A204.1 (cell line): Measurements from ENCODE around the gene ZNF672.
"Not testable (repeated sequence)": the region's sequence is repeated elsewhere in the genome, so short reads cannot be mapped to it uniquely, and the experiment has no call there.

ENCODE experiments used
- FAIRE-seq: peaks from 2 replicates; lab custom pipeline; 2012; peaks lifted over from hg19 to GRCh38; lab: Jason Lieb, UNC

Gene ZNF672

GRCh38 chr1:248837781-248838356 lies at the start of gene ZNF672:
ZNF672 (plus strand) TSS chr1:248838224; CDS start chr1:248847275, 9,051 bp downstream.
- peak; percentile 82 for FAIRE-seq

DNA sequence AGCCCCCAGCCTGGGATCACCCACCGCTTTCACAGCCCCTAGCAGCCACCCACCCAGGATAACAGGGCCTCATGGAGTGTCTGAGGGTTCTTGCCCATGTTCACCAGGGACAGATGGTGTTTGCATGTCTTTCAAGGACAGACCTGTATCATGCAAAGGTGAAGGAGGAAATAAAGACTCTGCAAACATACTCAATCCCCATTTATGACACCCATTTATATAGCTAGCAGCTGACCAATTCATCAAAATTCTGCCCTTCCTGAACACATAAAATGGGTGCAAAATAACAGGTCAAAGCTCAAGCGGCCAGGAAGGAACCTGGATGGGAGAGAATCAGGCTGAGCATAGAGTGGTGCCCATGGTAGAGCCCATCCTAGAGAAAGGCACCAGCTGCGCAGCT lies 49.7 kb upstream of the ZNF672 start:
- FAIRE-seq = no peak

DNA sequence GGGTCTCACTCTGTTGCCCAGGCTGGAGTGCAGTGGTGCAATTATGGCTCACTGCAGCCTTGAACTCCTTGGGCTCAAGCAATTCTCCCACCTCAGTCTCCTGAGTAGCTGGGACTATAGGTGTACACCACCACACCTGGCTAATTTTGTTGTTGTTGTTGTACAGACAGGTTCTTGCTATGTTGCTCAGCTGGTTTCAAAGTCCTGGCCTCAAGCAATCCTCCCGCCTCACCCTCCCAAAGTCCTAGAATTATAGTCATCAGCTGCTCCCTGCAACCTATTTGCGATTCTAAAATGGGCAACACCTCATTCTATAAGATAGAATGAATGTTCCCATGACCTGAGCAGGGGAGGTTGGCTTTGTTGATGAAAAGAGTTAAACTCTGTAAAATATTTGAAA lies 48.7 kb upstream of the ZNF672 start:
- not testable (repeated sequence) for FAIRE-seq

DNA sequence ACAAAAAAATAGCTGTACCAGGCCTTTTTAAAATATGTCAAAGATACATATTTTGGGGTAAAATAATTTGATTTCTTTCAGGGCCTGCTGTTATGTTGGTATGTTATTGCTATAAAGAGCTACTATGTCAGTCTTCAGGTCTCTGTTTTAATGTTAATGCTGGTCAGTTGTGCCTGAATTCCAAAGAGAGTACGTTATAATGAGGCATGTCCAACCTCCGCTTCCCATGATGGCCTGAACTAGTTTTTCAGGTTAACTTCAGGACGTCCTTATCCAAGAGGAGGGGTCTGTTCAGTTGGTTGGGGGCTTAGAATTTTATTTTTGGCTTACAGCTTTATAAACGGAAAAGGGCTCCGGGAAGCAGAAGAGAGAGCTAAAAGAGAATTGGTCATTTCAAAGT lies 47.6 kb upstream of the ZNF672 start:
- no peak for FAIRE-seq

- no peak for FAIRE-seq
These were observed 47.0 kb upstream of the ZNF672 start for GRCh38 chr1:248791010-248791409.

DNA sequence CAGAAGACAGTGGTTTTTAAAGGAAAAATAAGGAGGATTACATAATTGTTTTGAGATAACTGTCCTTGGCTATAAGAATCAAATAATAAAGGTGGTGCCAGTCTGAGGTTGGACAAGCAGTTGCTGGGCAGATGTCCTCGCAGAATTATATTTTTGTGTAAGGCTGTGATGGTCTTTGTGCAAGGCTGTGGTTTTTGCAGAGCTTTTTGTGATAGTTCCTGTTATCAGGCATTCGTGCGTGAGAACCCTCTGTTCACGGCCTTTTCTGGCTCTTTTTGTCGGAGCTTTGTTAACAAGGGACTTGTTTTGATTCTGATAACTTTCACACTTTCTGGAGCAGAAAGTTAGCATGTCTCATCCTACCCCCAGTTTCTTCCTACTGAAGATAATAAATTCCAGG lies 45.7 kb upstream of the ZNF672 start:
- FAIRE-seq = no peak

GRCh38 chr1:248793592-248793991 lies 44.4 kb upstream of the ZNF672 start:
- FAIRE-seq = no peak

DNA sequence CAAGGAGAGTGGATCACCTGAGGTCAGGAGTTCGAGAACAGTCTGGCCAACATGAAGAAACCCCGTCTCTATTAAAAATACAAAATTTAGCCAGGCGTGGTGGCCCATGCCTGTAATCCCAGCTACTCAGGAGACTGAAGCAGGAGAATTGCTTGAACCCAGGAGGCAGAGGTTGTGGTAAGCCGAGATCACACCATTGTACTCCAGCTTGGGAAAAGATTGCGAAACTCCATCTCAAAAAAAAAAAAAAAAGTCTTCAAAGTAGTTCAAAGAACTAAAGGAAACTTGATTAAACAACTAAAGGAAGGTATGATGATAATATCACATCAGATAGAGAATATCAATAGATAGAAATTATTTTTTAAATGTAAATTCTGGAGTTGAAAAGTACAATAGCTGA lies 43.4 kb upstream of the ZNF672 start:
- not testable (repeated sequence) for FAIRE-seq

GRCh38 chr1:248798791-248799190 lies 39.2 kb upstream of the ZNF672 start:
- FAIRE-seq = no peak

DNA sequence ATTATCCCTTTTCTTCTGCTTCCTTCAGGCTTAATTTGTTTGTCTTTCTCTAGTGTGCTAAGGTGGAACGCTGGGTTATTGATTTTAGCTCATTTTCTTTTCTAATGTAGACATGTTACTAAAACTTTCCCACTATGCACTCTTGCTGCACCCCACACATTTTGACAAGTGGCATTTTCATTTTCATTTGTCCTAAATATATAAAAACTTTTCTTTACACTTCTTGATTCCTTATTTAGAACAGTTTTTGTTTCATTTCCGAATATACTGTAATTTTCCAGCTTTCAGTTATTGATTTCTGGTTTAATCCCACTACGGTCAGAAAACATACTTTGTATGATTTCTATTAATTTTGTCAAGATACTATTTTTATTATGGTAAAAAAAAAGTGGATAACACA lies 37.6 kb upstream of the ZNF672 start:
- no peak for FAIRE-seq

DNA sequence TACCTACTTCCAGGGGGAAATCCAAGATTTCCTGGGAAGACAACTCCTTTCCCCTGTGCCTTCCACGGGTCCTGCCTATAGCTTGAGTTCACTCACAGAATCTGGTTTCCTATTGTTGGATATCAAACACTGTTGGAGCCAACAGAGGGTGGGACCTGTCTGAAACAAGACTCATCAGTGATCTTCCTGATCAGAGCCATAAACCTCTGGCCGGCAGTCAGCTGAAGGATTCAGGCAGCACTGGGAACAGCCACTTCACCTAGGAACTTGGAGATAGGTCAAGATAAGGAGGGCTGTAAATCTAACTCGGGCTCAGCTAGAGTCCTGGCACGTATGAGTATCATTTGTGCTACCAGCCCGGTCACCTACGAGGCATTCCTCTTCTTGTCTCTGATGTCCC lies 35.6 kb upstream of the ZNF672 start:
- FAIRE-seq = no peak

DNA sequence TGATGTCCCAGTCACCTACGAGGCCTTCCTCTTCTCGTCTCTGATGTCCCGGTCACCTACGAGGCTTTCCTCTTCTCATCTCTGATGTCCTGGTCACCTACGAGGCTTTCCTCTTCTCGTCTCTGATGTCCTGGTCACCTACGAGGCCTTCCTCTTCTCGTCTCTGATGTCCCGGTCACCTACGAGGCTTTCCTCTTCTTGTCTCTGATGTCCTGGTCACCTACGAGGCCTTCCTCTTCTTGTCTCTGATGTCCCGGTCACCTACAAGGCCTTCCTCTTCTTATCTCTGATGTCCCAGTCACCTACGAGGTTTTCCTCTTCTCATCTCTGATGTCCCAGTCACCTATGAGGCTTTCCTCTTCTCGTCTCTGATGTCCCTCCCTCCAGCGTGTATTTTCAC lies 34.5 kb upstream of the ZNF672 start:
- FAIRE-seq = not testable (repeated sequence)

GRCh38 chr1:248804771-248805681 lies 33.0 kb upstream of the ZNF672 start:
- no peak for FAIRE-seq

DNA sequence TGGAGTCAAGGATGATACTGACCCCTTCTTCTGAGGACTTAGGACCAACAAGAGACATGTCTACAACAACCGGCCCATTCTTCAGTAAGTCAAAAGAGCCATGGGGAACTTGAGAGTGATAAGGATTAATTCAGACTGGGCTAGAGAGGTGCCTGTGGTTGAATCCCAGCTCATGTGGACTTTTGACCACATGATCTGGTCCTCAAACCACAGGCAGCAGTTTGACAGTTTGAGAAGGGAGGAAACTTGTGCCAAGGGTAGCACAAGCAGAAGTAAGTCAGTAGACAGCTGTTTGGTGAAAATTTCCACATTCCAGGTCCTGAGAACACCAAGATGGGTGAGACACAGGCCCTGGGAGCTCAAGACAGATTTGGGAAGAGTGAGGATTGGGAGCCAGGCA lies 32.1 kb upstream of the ZNF672 start:
- no peak for FAIRE-seq

- no peak for FAIRE-seq
These were observed 30.8 kb upstream of the ZNF672 start for GRCh38 chr1:248807067-248807737.

DNA sequence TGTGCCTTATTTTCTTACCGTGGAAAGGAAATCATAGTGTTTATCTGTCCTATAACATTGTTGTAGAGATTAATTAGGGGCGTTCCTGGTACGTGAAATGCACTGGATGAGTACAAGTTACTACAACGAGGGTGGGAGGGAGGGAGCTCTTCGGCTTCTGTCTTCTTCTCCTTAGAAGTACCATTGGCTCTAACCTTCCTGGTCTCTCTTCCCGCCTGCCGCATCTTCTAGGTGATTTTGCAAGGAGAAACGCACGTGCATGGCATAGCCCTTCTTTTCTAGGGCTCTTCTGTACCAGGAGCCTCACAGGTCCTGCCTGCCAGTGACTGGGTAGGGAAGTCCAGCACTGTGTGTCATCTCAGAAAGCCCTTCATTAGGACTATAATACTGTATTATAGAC lies 29.1 kb upstream of the ZNF672 start:
- no peak for FAIRE-seq

DNA sequence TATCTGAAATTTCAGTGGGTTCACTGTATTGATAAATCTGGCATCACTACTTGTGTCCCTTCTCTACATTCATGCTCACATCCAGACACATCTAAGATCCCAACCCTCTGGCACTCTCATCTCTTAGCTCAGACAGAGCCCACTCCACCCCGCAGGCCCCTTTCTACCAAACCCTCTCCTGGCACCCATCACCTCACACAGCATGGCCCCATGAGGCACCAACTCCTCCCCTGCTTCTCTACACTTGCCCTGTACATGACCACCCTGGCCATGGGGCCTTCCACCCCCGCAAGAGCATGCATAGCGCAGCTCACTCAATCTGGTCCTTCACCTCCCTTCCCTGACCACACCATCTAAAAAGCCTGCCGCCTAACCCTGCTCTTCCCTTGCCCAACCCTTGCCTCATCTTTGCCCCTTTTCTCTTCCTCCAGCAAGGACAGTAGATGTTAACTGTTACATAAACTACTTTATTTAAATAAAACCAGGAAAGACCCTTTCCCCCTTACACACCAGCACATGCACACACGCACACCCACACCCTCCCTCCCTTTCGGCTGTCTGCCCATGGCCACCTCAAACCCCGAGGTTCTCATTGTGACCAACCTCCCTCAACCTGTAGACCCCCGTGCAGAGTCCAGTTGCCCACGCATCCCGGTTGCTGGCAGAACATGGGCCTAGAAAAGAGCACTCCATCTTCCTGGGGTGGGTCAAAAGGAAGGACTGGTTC lies 27.9 kb upstream of the ZNF672 start:
- no peak for FAIRE-seq

DNA sequence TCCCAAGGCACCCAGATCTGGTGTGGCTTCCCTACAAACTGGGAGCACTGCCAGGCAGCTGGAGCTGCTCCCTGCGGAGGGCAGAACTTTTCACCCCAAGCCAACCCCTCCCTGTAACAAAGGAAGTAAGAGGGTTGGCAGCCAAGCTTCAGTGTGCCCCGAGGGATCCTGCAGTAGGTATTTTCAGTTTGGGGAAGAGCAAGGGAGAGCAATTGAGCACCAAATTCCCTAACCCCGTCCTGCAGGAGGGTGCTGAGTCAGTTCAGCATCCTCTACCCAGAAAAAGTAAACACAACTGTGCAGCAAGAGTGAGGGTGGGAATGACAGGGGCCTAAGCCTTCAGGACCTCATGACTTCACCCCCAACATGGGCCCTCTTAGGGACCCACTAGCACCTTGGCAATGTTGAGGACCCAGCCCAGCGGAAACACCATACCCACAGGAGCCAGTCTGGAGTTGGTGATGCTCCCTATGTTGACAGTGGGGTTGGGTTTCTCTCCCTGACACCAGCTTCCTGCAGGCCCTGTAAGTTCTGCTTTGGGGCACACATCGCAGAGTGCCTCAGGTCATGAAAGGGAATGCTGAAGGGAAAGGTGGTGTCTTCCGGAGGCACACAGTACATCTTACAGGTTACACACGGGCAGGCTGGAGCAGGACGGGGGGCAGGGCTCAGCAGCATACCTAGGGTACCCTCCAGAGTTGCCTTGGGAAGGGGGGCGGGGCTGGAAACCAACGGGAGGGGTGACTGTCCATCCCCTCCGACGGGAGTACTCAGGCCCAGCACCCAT lies 27.1 kb upstream of the ZNF672 start:
- no peak for FAIRE-seq

DNA sequence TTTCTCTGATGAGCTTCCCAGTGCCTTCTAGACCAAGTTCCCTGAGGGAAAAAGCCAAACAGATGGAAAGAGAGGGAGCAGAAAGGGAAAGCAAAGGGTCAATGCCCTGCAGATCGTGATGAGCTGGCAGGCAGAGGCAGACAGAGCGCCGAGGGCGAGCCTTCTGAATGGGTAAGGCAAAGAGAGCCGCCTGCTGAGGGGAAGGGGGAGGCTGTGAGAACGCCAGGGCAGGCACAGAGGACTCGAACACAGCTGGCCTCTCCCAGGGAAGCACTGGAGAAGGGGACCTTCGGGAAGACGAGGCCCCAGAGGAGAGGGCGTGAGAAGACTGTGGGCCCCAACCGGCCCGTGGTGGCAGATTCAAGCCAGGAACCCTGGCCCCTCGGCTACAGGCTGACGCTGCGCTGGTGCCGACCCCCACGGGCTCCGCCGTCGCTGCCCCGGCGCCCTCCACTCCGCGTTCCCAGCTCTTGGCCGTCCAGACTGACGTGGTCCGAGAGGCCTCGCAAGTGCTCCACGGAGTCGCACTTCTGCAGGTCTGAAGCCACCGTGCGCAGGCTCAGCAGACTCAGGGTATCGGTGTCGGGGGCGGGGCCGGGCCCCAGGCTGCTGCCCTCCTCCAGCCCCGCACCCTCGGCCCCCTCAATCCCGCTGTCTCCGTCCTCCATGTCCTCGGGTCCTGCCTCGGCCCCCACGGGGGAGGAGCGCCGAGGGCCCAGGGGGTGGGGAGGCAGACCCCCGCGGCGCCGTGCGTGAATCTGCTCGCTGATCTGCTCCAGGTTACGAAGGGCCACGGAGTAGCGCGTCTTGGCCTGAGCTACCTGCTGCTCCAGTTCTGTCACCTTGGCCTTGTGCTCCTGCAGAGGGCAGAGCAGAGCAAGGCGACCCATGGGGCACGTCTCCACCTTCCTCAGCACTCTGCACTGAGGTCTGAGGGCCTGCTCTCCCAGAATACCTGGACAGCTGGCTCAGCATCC lies 26.2 kb upstream of the ZNF672 start:
- no peak for FAIRE-seq

DNA sequence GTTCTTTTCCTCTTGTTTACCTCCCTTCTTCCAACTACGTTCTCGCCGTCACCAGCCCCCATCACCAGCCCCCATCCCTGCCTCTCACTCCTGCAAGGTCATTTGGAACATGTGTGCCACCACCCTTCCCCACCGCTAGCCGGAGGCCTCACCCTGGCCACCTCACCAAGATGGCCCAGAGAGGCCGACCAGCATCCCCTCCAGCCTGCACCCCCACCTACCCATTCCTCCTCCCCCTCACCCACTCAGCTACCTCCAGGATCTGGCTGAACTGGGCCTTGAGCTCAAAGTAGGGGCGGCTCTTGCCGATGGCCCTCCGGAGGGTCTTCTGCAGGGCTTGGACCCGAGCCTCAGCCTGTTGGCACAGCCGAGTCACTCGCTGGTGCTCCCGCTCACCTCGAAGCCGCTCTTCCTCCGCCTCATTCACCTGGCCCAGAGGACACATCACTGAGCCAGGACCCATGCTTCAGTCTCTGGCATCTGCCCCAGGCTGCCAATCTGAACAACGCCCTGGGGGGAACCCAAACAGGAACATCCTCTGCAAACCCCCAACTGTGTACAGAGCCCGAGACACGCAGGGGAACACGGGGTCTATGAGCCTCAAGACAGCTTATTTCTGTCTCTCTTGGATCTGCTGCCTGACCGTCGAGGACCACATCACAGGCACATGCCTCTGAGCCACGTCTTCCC lies 25.1 kb upstream of the ZNF672 start:
- no peak for FAIRE-seq
